OCI-LY3 (cell line): Measurements from ENCODE around the gene VAV2.

ENCODE experiments used
- EZH2phosphoT487 ChIP-seq: fragments of 200-600 bp; shearing (Covaris generic); IDR thresholded peaks from 2 replicates; pipeline ENCODE4 v1.6.1; 2018; ENCODE audit warnings: antibody characterized with exemption, mixed run types, low read depth
- TF ChIP-seq, protein P1 (sequence below): fragments of 200-600, 300-600 bp; sonication (generic); IDR thresholded peaks from 2 replicates; pipeline ENCODE4 v1.5.1; 2014; ENCODE audit warnings: antibody characterized with exemption, low read length, low read depth

DNA sequence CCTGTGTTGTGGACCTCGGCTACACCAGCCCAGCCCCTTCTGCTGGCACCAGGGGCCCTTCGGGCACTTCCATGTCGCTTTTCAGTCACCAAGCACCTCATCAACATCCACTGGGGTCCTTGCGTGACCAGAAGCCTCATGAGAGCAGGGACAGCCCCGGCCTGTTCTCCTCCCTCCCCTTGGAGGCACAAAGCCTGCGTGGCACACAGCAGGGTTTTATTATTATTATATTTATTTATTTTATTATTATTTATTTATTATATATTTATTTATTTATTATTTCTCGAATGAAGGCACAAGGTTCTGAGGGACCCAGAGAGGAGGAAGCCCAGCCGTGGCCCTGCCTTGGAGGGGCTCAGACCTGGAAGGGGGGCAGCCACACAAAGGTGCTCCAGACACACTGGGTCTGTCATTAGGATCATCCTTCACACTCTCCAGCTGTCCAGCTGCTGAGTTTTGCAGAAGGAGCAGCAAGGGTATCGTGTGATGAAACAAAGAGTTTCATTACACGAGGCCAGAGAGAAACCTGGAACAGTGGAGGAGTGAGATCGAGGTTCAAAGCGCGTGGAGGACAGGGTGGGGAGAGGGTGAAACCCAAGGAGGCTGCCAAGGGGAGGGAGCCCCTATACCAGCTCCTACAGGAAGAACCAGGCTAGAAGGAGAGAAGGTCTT is 5.2 kb downstream of the VAV2 start:
- TF ChIP-seq, protein P1, sequence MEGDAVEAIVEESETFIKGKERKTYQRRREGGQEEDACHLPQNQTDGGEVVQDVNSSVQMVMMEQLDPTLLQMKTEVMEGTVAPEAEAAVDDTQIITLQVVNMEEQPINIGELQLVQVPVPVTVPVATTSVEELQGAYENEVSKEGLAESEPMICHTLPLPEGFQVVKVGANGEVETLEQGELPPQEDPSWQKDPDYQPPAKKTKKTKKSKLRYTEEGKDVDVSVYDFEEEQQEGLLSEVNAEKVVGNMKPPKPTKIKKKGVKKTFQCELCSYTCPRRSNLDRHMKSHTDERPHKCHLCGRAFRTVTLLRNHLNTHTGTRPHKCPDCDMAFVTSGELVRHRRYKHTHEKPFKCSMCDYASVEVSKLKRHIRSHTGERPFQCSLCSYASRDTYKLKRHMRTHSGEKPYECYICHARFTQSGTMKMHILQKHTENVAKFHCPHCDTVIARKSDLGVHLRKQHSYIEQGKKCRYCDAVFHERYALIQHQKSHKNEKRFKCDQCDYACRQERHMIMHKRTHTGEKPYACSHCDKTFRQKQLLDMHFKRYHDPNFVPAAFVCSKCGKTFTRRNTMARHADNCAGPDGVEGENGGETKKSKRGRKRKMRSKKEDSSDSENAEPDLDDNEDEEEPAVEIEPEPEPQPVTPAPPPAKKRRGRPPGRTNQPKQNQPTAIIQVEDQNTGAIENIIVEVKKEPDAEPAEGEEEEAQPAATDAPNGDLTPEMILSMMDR, result no peak
- no peak for TF ChIP-seq EZH2phosphoT487
